Peyer's patch (tissue), 4 donors: Measurements from ENCODE around the gene HMGB3. TPM values are rescaled to one million over a fixed set of nuclear protein-coding genes. Genes with fewer than 3 reads are reported as not detected.

Experiments
- DNase-seq, 3 donors: peaks; one replicate each; pipeline ENCODE4 v3.0.0-alpha.2; 2017 to 2019
- H3K27ac ChIP-seq, 4 donors: fragments of 200-600 bp; sonication (generic); one replicate each; pipeline ENCODE4 v1.5.1; 2016 to 2019
- H3K27me3 ChIP-seq, 2 donors: fragments of 200-600 bp; sonication (generic); one replicate each; pipeline ENCODE4 v1.5.1; 2019
- H3K36me3 ChIP-seq, 3 donors: fragments of 200-600 bp; sonication (generic); one replicate each; pipeline ENCODE4 v1.5.1; 2016 to 2019
- H3K4me1 ChIP-seq, 4 donors: fragments of 200-600 bp; sonication (generic); one replicate each; pipeline ENCODE4 v1.5.1; 2016 to 2019
- H3K4me3 ChIP-seq, 4 donors: fragments of 200-600 bp; sonication (generic); 1 replicate in 3 of 4; 2 replicates in 1 of 4; pipeline ENCODE4 v1.5.1; 2016 to 2019; ENCODE audit warnings: mild to moderate bottlenecking in 1 of 4
- H3K9me3 ChIP-seq, 4 donors: fragments of 200-600 bp; sonication (generic); one replicate each; pipeline ENCODE4 v1.5.1; 2016 to 2019; ENCODE audit warnings: mild to moderate bottlenecking in 1 of 4
- CTCF ChIP-seq, 6 experiments: fragments of 450-650 bp in 4 of 6; fragments of 200-600 bp in 2 of 6; sonication (generic) in 1 of 6; IDR thresholded peaks; one replicate each; pipeline ENCODE4 v1.5.1; 2017 to 2019; ENCODE audit warnings: antibody characterized with exemption in 6 of 6, mild to moderate bottlenecking in 3 of 6, moderate library complexity in 1 of 6
- POLR2A ChIP-seq, 2 donors: fragments of 450-650 bp; IDR thresholded peaks; one replicate each; pipeline ENCODE4 v1.5.1; 2017; ENCODE audit warnings: antibody characterized with exemption in 2 of 2, mild to moderate bottlenecking in 2 of 2, moderate library complexity in 2 of 2
- total RNA-seq, 4 donors: library from RNA; depleted of rRNA; stranded (reverse); fragments of >200 nt; gene quantifications; one replicate each; pipeline ENCODE4 v1.1.0, GENCODE V29; 2016

HMGB3 gene
- total RNA-seq, 4 donors from 2014 or later = 11.5 to 77.6 (median 13.7) TPM

- Histone ChIP-seq H3K27ac (no peak overlapping the region), H3K9me3 (no peaks in the 10 kb centered on the region), H3K4me3 (no peak overlapping the region), H3K36me3 (no peaks in the 10 kb centered on the region), H3K27me3 (no peaks in the 10 kb centered on the region), H3K4me1 (no peaks in the 10 kb centered on the region)
- no peak for DNase-seq
- TF ChIP-seq POLR2A (IDR thresholded peaks at IDR 0.05) (no peak), CTCF (IDR thresholded peaks at IDR 0.05) (no peak)
Measured at GRCh38 chrX:150977411-150978162, 5.5 kb upstream of the HMGB3 start.

GRCh38 chrX:150980186-150980585, 2.9 kb upstream of the HMGB3 start:
- no peaks in the 10 kb centered on the region for H3K27me3 ChIP-seq
- TF ChIP-seq CTCF (IDR thresholded peaks at IDR 0.05) (no peak), POLR2A (IDR thresholded peaks at IDR 0.05) (no peak)
- no peaks in the 10 kb centered on the region for H3K36me3 ChIP-seq
- no peaks in the 10 kb centered on the region for H3K4me1 ChIP-seq
- H3K9me3 ChIP-seq = no peaks in the 10 kb centered on the region
- no peak overlapping the region for H3K4me3 ChIP-seq
- no peak for DNase-seq
- H3K27ac ChIP-seq = no peak overlapping the region

- DNase-seq = no peak
- no peak for TF ChIP-seq POLR2A (IDR thresholded peaks at IDR 0.05)
- no peak for TF ChIP-seq CTCF (IDR thresholded peaks at IDR 0.05)
- H3K4me1 ChIP-seq = no peaks in the 10 kb centered on the region
- H3K36me3 ChIP-seq = no peaks in the 10 kb centered on the region
- H3K27me3 ChIP-seq = no peaks in the 10 kb centered on the region
- no peak overlapping the region for H3K4me3 ChIP-seq
- H3K9me3 ChIP-seq = no peaks in the 10 kb centered on the region
- H3K27ac ChIP-seq = no peak overlapping the region
Measured at GRCh38 chrX:150980711-150981110, 2.4 kb upstream of the HMGB3 start.

- H3K4me1 ChIP-seq = no peaks in the 10 kb centered on the region
- DNase-seq = no peak
- H3K27ac ChIP-seq = no peak overlapping the region
- H3K9me3 ChIP-seq = no peaks in the 10 kb centered on the region
- H3K36me3 ChIP-seq = no peaks in the 10 kb centered on the region
- no peak for TF ChIP-seq POLR2A (IDR thresholded peaks at IDR 0.05)
- TF ChIP-seq CTCF (IDR thresholded peaks at IDR 0.05) = no peak
- peak overlapping the region; percentile 27 to 69 (median 57) for H3K4me3 ChIP-seq
- no peaks in the 10 kb centered on the region for H3K27me3 ChIP-seq
Measured at GRCh38 chrX:150982235-150982787, 824 bp upstream of the HMGB3 start.

- H3K27ac ChIP-seq = peak overlapping the region in 3 of 4 donors; percentile 32 to 77 (median 75)
Measured at GRCh38 chrX:150983521-150984168, 510 bp downstream of the HMGB3 start.

More at GRCh38 chrX:150983521-150984168, 510 bp downstream of the HMGB3 start:
- Histone ChIP-seq H3K4me1 (no peaks in the 10 kb centered on the region), H3K9me3 (no peaks in the 10 kb centered on the region), H3K4me3 (peak overlapping the region; percentile 35 to 69 (median 57)), H3K36me3 (no peaks in the 10 kb centered on the region), H3K27me3 (no peaks in the 10 kb centered on the region)
- TF ChIP-seq POLR2A (IDR thresholded peaks at IDR 0.05) = no peak
- no peak for TF ChIP-seq CTCF (IDR thresholded peaks at IDR 0.05)
- DNase-seq = no peak
